ENCODE data around the gene L3MBTL4. TPM values are rescaled to one million over a fixed set of nuclear protein-coding genes. Genes with fewer than 3 reads are reported as not detected.

Gene L3MBTL4
- total and polyA plus RNA-seq, 11 donors, result 0.27 to 3.3 (median 1.2) TPM

- H3K27me3 ChIP-seq, result no peaks in the 10 kb centered on the region
- no peak for ATAC-seq
- no peaks in the 10 kb centered on the region for H3K9me3 ChIP-seq
- no peaks in the 10 kb centered on the region for H3K4me1 ChIP-seq
- intact Hi-C loops (cut with DNase I), result loop anchor here in 3 of 10 donors (10.0 kb wide), 3 partner anchors 274 to 1136 kb away; no protein-coding TSS in a partner anchor
- WGBS, 4 donors, result 82 to 86% (median 84%) methylated on average over 3 of the region's 3 CpGs
- H3K27ac ChIP-seq, result no peak overlapping the region
- no peak overlapping the region for H3K4me3 ChIP-seq
- H3K36me3 ChIP-seq, result no peaks in the 10 kb centered on the region
- TF ChIP-seq POLR2A (IDR thresholded peaks at IDR 0.05) (no peak), CTCF (IDR thresholded peaks at IDR 0.05) (no peak)
- DNase-seq, result no peak
These were observed 204.2 kb downstream of the L3MBTL4 start for GRCh38 chr18:6210349-6211173.

- Histone ChIP-seq H3K9me3 (no peaks in the 10 kb centered on the region), H3K4me1 (no peaks in the 10 kb centered on the region), H3K27me3 (no peaks in the 10 kb centered on the region), H3K4me3 (no peak overlapping the region), H3K36me3 (no peaks in the 10 kb centered on the region), H3K27ac (no peak overlapping the region)
- 95 to 99% (median 97%) methylated on average over 3 of the region's 3 CpGs for WGBS, 4 donors
- intact Hi-C loops (cut with DNase I), result no loop called here
- DNase-seq (no peak), ATAC-seq (no peak)
- TF ChIP-seq CTCF (IDR thresholded peaks at IDR 0.05) (no peak), POLR2A (IDR thresholded peaks at IDR 0.05) (no peak)
These were observed 206.8 kb downstream of the L3MBTL4 start for GRCh38 chr18:6207941-6208340.

- intact Hi-C loops (cut with DNase I), result no loop called here
- TF ChIP-seq CTCF (IDR thresholded peaks at IDR 0.05) (no peak), POLR2A (IDR thresholded peaks at IDR 0.05) (no peak)
- no peaks in the 10 kb centered on the region for H3K36me3 ChIP-seq
- ATAC-seq, result no peak
- H3K4me1 ChIP-seq, result no peaks in the 10 kb centered on the region
- DNase-seq, result no peak
- no peaks in the 10 kb centered on the region for H3K9me3 ChIP-seq
- no peaks in the 10 kb centered on the region for H3K27me3 ChIP-seq
- no peak overlapping the region for H3K4me3 ChIP-seq
- WGBS, 4 donors, result 89 to 96% (median 94%) methylated on average over 2 of the region's 2 CpGs
- no peak overlapping the region for H3K27ac ChIP-seq
These were observed 207.6 kb downstream of the L3MBTL4 start for GRCh38 chr18:6207116-6207515.

- no peak overlapping the region for H3K4me3 ChIP-seq
- no peaks in the 10 kb centered on the region for H3K9me3 ChIP-seq
- no peak overlapping the region for H3K27ac ChIP-seq
- no peaks in the 10 kb centered on the region for H3K27me3 ChIP-seq
- H3K36me3 ChIP-seq, result no peaks in the 10 kb centered on the region
- intact Hi-C loops (cut with DNase I), result no loop called here
- H3K4me1 ChIP-seq, result no peaks in the 10 kb centered on the region
- ATAC-seq (no peak), DNase-seq (no peak)
- 39 to 46% (median 42%) methylated on average over 2 of the region's 2 CpGs for WGBS, 4 donors
- TF ChIP-seq CTCF (IDR thresholded peaks at IDR 0.05), result no peak
These were observed 209.0 kb downstream of the L3MBTL4 start for GRCh38 chr18:6205706-6206105.

Data from heart left ventricle (tissue), 16 donors.